GM12892 (cell line): Measurements from ENCODE around the gene BRD2.

Experiments
- POLR2A ChIP-seq: IDR thresholded peaks from 2 replicates; pipeline ENCODE4 v1.6.1; 2011; ENCODE audit warnings: low read depth, low read length, control low read depth
- POLR2AphosphoS5 ChIP-seq: IDR thresholded peaks from 2 replicates; pipeline ENCODE4 v1.6.1; 2011; ENCODE audit warnings: low read depth, low read length, control low read depth
- TAF1 ChIP-seq: IDR thresholded peaks from 2 replicates; pipeline ENCODE4 v1.6.1; 2011; ENCODE audit warnings: low read depth, mild to moderate bottlenecking, control low read depth, low read length, borderline replicate concordance

DNA sequence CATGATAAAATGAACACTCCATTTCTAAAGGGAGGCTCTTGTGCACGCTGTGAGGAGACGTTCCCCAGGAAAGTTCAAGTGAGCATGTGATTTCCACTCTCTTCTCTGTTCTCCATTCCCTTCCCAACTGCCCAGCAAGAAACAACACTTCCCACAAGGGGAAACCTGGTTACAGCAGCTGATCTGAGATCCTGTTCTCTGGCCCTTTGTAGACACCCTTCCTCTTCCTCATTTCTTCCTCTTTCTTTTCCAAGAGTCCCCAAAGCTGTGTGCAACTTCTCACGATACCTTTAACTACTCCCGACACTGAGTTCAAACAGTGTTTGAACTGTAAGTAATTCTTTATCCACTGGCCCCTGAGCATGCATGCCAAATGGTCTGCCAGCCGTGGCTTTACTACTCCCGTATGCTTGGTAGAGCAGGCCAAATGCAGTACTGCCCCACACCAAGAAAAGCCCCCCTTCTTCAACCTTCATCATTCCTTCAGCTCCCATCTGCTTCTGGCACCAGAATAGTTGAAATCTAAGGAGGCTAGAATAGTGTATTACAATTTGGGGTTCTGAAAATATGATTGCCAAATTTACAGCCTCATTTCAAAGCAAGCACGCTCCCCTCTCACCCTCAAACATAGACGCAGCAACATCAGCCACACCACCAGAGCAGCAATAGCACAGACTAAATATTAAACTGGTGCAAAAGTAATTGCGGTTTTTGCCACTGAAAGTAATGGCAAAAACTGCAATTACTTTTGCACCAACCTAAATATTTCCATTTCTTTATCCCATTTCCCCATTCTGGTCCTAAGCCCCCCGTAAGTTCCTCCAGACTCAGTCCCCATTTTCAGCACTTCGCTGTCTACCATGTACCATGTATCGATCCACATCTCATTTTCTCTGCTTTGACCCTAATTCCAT, 31.9 kb upstream of the BRD2 start:
- TF ChIP-seq TAF1 (no peak), POLR2AphosphoS5 (no peak), POLR2A (no peak)
